Kidney tubule cell (primary cell): ENCODE results near the gene DAND5.
A peak's percentile ranks its signal among the peaks of the same experiment; 100 is the strongest.

Source experiments
- DNase-seq: peaks from one replicate; pipeline ENCODE4 v3.0.0-alpha.2; 2018; ENCODE audit warnings: low spot score

DAND5 gene

GRCh38 chr19:13022859-13023636 is 53.7 kb downstream of the DAND5 start:
- DNase-seq = peak; percentile 64

GRCh38 chr19:13023656-13024055 is 54.3 kb downstream of the DAND5 start:
- DNase-seq = no peak
